GM12865 (cell line): ENCODE results near the gene GRK5.

Experiments used
- DNase-seq: peaks from one replicate; pipeline ENCODE4 v3.0.0; 2010; ENCODE audit warnings: low read depth
- H3K4me3 ChIP-seq: 2 replicates; pipeline ENCODE4 v1.5.1; 2011; ENCODE audit warnings: mild to moderate bottlenecking, low read depth, low read length, control low read depth
- CTCF ChIP-seq: IDR thresholded peaks from 2 replicates; pipeline ENCODE4 v1.5.1; 2011; ENCODE audit warnings: low read length, control low read depth, low read depth, inconsistent platforms; ENCODE audit not compliant: insufficient read depth; ENCODE audit errors: missing control alignments

GRK5 gene

GRCh38 chr10:119469846-119470245 is 262.5 kb downstream of the GRK5 start:
- H3K4me3 ChIP-seq: no peak overlapping the region
- DNase-seq: no peak
- TF ChIP-seq CTCF: no peak

GRCh38 chr10:119470920-119471702 is 263.7 kb downstream of the GRK5 start:
- peak; percentile 28 for DNase-seq
- no peak for TF ChIP-seq CTCF
- H3K4me3 ChIP-seq: no peak overlapping the region

- no peak for TF ChIP-seq CTCF
- no peak overlapping the region for H3K4me3 ChIP-seq
- DNase-seq: no peak
Measured at GRCh38 chr10:119473771-119474170, 266.4 kb downstream of the GRK5 start.

GRCh38 chr10:119474606-119475005 is 267.2 kb downstream of the GRK5 start:
- TF ChIP-seq CTCF: no peak
- no peak for DNase-seq
- no peak overlapping the region for H3K4me3 ChIP-seq

- no peak for TF ChIP-seq CTCF
Measured at GRCh38 chr10:119477444-119477843, 270.1 kb downstream of the GRK5 start.

GRCh38 chr10:119478111-119478802 is 270.9 kb downstream of the GRK5 start:
- peak overlapping the region; percentile 14 for H3K4me3 ChIP-seq
- no peak for TF ChIP-seq CTCF
- DNase-seq: peak; percentile 82

More at GRCh38 chr10:119477444-119477843, 270.1 kb downstream of the GRK5 start:
- H3K4me3 ChIP-seq: no peak overlapping the region
- peak; percentile 78 for DNase-seq
